ENCODE data around the gene DDX51.

Gene DDX51

GRCh38 chr12:132140501-132140900 is 3.6 kb downstream of the DDX51 start:
- H3K4me2 ChIP-seq (ENCODE audit: low read length), result no peak overlapping the region
- H3K36me3 ChIP-seq (ENCODE audit: control insufficient read depth in 1 of 2, insufficient read depth in 2 of 2, low read length in 2 of 2), result peaks cover 40 to 42% of the 10 kb centered on the region in 2 experiments
- no peak overlapping the region for H3K23ac ChIP-seq (ENCODE audit: low read length)
- no peaks in the 10 kb centered on the region for H3K27me3 ChIP-seq (ENCODE audit: insufficient read depth, low read length)
- H4K91ac ChIP-seq (ENCODE audit: low read depth, low read length), result no peak overlapping the region
- no peak overlapping the region for H2AFZ ChIP-seq (ENCODE audit: insufficient read depth, low read length, poor library complexity)
- H2BK12ac ChIP-seq (ENCODE audit: low read length), result no peak overlapping the region
- H3K27ac ChIP-seq (ENCODE audit: low read depth, low read length), result no peak overlapping the region
- no peak overlapping the region for H3K14ac ChIP-seq (ENCODE audit: low read length)
- no peak overlapping the region for H2BK120ac ChIP-seq (ENCODE audit: insufficient read depth, low read length, poor library complexity)
- H3K4ac ChIP-seq (ENCODE audit: low read depth, low read length), result no peak overlapping the region
- peaks cover 2% of the 10 kb centered on the region for H3K79me1 ChIP-seq (ENCODE audit: low read length)
- peaks cover 10 to 16% of the 10 kb centered on the region in 2 experiments for H3K4me1 ChIP-seq (ENCODE audit: control insufficient read depth in 1 of 2, insufficient read depth in 2 of 2, low read length in 2 of 2)
- H3K9ac ChIP-seq (ENCODE audit: low read length), result no peak overlapping the region
- peaks cover 6% of the 10 kb centered on the region for H3K79me2 ChIP-seq (ENCODE audit: control insufficient read depth, insufficient read depth, low read length, poor library complexity)
- no peak overlapping the region for H4K8ac ChIP-seq (ENCODE audit: low read depth, low read length)
- H2AK5ac ChIP-seq (ENCODE audit: low read length), result no peak overlapping the region
- no CpG with 5 or more reads among the region's 15 CpGs for WGBS (ENCODE audit: extremely low coverage, insufficient coverage, insufficient read length)
- no peak for DNase-seq
- H3K4me3 ChIP-seq (ENCODE audit: low read depth, low read length), result no peak overlapping the region
- H3K18ac ChIP-seq (ENCODE audit: low read length), result no peak overlapping the region
- peaks cover 2% of the 10 kb centered on the region for H3K9me3 ChIP-seq (ENCODE audit: insufficient read depth, low read depth, low read length)
- no peak overlapping the region for H4K12ac ChIP-seq (ENCODE audit: low read depth, low read length)
- no peak overlapping the region for H2BK5ac ChIP-seq (ENCODE audit: low read depth, low read length, poor library complexity)

GRCh38 chr12:132139912-132140311 is 4.2 kb downstream of the DDX51 start:
- no peak overlapping the region for H4K8ac ChIP-seq (ENCODE audit: low read depth, low read length)
- H3K18ac ChIP-seq (ENCODE audit: low read length), result no peak overlapping the region
- WGBS (ENCODE audit: extremely low coverage, insufficient coverage, insufficient read length), result no CpG with 5 or more reads among the region's 27 CpGs
- H3K27ac ChIP-seq (ENCODE audit: low read depth, low read length), result no peak overlapping the region
- H2BK120ac ChIP-seq (ENCODE audit: insufficient read depth, low read length, poor library complexity), result no peak overlapping the region
- no peak overlapping the region for H3K4me2 ChIP-seq (ENCODE audit: low read length)
- peaks cover 2% of the 10 kb centered on the region for H3K9me3 ChIP-seq (ENCODE audit: insufficient read depth, low read depth, low read length)
- peaks cover 2% of the 10 kb centered on the region for H3K79me1 ChIP-seq (ENCODE audit: low read length)
- H3K14ac ChIP-seq (ENCODE audit: low read length), result no peak overlapping the region
- no peak overlapping the region for H3K4me3 ChIP-seq (ENCODE audit: low read depth, low read length)
- peaks cover 8 to 11% of the 10 kb centered on the region in 2 experiments for H3K4me1 ChIP-seq (ENCODE audit: control insufficient read depth in 1 of 2, insufficient read depth in 2 of 2, low read length in 2 of 2)
- no peak for DNase-seq
- H2BK5ac ChIP-seq (ENCODE audit: low read depth, low read length, poor library complexity), result no peak overlapping the region
- peaks cover 39 to 42% of the 10 kb centered on the region in 2 experiments for H3K36me3 ChIP-seq (ENCODE audit: control insufficient read depth in 1 of 2, insufficient read depth in 2 of 2, low read length in 2 of 2)
- peaks cover 6% of the 10 kb centered on the region for H3K79me2 ChIP-seq (ENCODE audit: control insufficient read depth, insufficient read depth, low read length, poor library complexity)
- no peak overlapping the region for H4K12ac ChIP-seq (ENCODE audit: low read depth, low read length)
- H2AK5ac ChIP-seq (ENCODE audit: low read length), result no peak overlapping the region
- H3K27me3 ChIP-seq (ENCODE audit: insufficient read depth, low read length), result no peaks in the 10 kb centered on the region
- no peak overlapping the region for H2AFZ ChIP-seq (ENCODE audit: insufficient read depth, low read length, poor library complexity)
- H3K9ac ChIP-seq (ENCODE audit: low read length), result no peak overlapping the region
- H2BK12ac ChIP-seq (ENCODE audit: low read length), result no peak overlapping the region
- H3K4ac ChIP-seq (ENCODE audit: low read depth, low read length), result no peak overlapping the region
- H4K91ac ChIP-seq (ENCODE audit: low read depth, low read length), result no peak overlapping the region
- H3K23ac ChIP-seq (ENCODE audit: low read length), result no peak overlapping the region

GRCh38 chr12:132138941-132139871 is 4.9 kb downstream of the DDX51 start:
- Histone ChIP-seq H3K14ac (ENCODE audit: low read length) (no peak overlapping the region), H3K79me2 (ENCODE audit: control insufficient read depth, insufficient read depth, low read length, poor library complexity) (no peaks in the 10 kb centered on the region), H3K4me3 (ENCODE audit: low read depth, low read length) (no peak overlapping the region), H3K27ac (ENCODE audit: low read depth, low read length) (no peak overlapping the region), H3K4me1 (ENCODE audit: control insufficient read depth in 1 of 2, insufficient read depth in 2 of 2, low read length in 2 of 2) (peaks cover 6 to 8% of the 10 kb centered on the region in 2 experiments), H3K23ac (ENCODE audit: low read length) (no peak overlapping the region), H4K91ac (ENCODE audit: low read depth, low read length) (no peak overlapping the region), H3K79me1 (ENCODE audit: low read length) (no peaks in the 10 kb centered on the region), H4K12ac (ENCODE audit: low read depth, low read length) (no peak overlapping the region), H4K8ac (ENCODE audit: low read depth, low read length) (no peak overlapping the region), H3K36me3 (ENCODE audit: control insufficient read depth in 1 of 2, insufficient read depth in 2 of 2, low read length in 2 of 2) (peaks cover 39 to 42% of the 10 kb centered on the region in 2 experiments), H3K4me2 (ENCODE audit: low read length) (no peak overlapping the region), H3K18ac (ENCODE audit: low read length) (no peak overlapping the region), H3K27me3 (ENCODE audit: insufficient read depth, low read length) (no peaks in the 10 kb centered on the region), H2AK5ac (ENCODE audit: low read length) (no peak overlapping the region), H2BK5ac (ENCODE audit: low read depth, low read length, poor library complexity) (no peak overlapping the region), H2BK12ac (ENCODE audit: low read length) (no peak overlapping the region), H3K9ac (ENCODE audit: low read length) (no peak overlapping the region), H2BK120ac (ENCODE audit: insufficient read depth, low read length, poor library complexity) (no peak overlapping the region), H2AFZ (ENCODE audit: insufficient read depth, low read length, poor library complexity) (no peak overlapping the region), H3K4ac (ENCODE audit: low read depth, low read length) (no peak overlapping the region), H3K9me3 (ENCODE audit: insufficient read depth, low read depth, low read length) (peaks cover 2% of the 10 kb centered on the region)
- DNase-seq, result no peak
- WGBS (ENCODE audit: extremely low coverage, insufficient coverage, insufficient read length), result no CpG with 5 or more reads among the region's 34 CpGs

- H2AK5ac ChIP-seq (ENCODE audit: low read length), result no peak overlapping the region
- no peak overlapping the region for H4K12ac ChIP-seq (ENCODE audit: low read depth, low read length)
- H2BK12ac ChIP-seq (ENCODE audit: low read length), result no peak overlapping the region
- peaks cover 39 to 40% of the 10 kb centered on the region in 2 experiments for H3K36me3 ChIP-seq (ENCODE audit: control insufficient read depth in 1 of 2, insufficient read depth in 2 of 2, low read length in 2 of 2)
- peaks cover 2% of the 10 kb centered on the region for H3K9me3 ChIP-seq (ENCODE audit: insufficient read depth, low read depth, low read length)
- no peak overlapping the region for H3K4ac ChIP-seq (ENCODE audit: low read depth, low read length)
- H3K27ac ChIP-seq (ENCODE audit: low read depth, low read length), result no peak overlapping the region
- H3K4me1 ChIP-seq (ENCODE audit: control insufficient read depth in 1 of 2, insufficient read depth in 2 of 2, low read length in 2 of 2), result no peaks in the 10 kb centered on the region
- H3K23ac ChIP-seq (ENCODE audit: low read length), result no peak overlapping the region
- H3K14ac ChIP-seq (ENCODE audit: low read length), result no peak overlapping the region
- no peak for DNase-seq
- H2AFZ ChIP-seq (ENCODE audit: insufficient read depth, low read length, poor library complexity), result no peak overlapping the region
- no peak overlapping the region for H4K8ac ChIP-seq (ENCODE audit: low read depth, low read length)
- H2BK5ac ChIP-seq (ENCODE audit: low read depth, low read length, poor library complexity), result no peak overlapping the region
- H3K18ac ChIP-seq (ENCODE audit: low read length), result no peak overlapping the region
- no peak overlapping the region for H4K91ac ChIP-seq (ENCODE audit: low read depth, low read length)
- H3K4me3 ChIP-seq (ENCODE audit: low read depth, low read length), result no peak overlapping the region
- no peaks in the 10 kb centered on the region for H3K79me1 ChIP-seq (ENCODE audit: low read length)
- no peak overlapping the region for H3K4me2 ChIP-seq (ENCODE audit: low read length)
- no peak overlapping the region for H2BK120ac ChIP-seq (ENCODE audit: insufficient read depth, low read length, poor library complexity)
- no peaks in the 10 kb centered on the region for H3K79me2 ChIP-seq (ENCODE audit: control insufficient read depth, insufficient read depth, low read length, poor library complexity)
- no peak overlapping the region for H3K9ac ChIP-seq (ENCODE audit: low read length)
- no CpG with 5 or more reads among the region's 13 CpGs for WGBS (ENCODE audit: extremely low coverage, insufficient coverage, insufficient read length)
- no peaks in the 10 kb centered on the region for H3K27me3 ChIP-seq (ENCODE audit: insufficient read depth, low read length)
Measured at GRCh38 chr12:132137483-132138125, 6.5 kb downstream of the DDX51 start.
